Measurements from ENCODE around the gene ZNF554.
"Not testable (repeated sequence)": the region's sequence is repeated elsewhere in the genome, so short reads cannot be mapped to it uniquely, and the experiment has no call there.

DNA sequence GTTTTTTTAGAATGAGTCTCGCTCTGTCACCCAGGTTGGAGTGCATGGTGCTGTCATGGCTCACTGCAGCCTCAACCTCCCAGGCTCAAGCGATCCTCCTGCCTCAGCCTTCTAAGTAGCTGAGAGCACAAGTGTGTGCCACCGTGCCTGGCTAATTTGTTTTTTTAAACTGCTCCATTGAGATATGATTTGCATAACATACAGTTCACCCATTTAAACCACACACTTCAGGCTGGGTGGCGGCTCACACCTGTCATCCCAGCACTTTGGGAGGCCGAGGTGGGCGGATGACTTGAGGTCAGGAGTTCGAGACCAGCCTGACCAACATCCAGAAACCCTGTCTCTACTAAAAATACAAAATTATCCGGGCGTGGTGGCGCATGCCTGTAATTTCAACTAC lies 27.0 kb upstream of the ZNF554 start:
- TF ChIP-seq, protein P1, sequence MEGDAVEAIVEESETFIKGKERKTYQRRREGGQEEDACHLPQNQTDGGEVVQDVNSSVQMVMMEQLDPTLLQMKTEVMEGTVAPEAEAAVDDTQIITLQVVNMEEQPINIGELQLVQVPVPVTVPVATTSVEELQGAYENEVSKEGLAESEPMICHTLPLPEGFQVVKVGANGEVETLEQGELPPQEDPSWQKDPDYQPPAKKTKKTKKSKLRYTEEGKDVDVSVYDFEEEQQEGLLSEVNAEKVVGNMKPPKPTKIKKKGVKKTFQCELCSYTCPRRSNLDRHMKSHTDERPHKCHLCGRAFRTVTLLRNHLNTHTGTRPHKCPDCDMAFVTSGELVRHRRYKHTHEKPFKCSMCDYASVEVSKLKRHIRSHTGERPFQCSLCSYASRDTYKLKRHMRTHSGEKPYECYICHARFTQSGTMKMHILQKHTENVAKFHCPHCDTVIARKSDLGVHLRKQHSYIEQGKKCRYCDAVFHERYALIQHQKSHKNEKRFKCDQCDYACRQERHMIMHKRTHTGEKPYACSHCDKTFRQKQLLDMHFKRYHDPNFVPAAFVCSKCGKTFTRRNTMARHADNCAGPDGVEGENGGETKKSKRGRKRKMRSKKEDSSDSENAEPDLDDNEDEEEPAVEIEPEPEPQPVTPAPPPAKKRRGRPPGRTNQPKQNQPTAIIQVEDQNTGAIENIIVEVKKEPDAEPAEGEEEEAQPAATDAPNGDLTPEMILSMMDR (IDR thresholded peaks at IDR 0.05; ENCODE audit: low read depth, low read length, missing input control): not testable (repeated sequence)
- TF ChIP-seq RXRA (IDR thresholded peaks at IDR 0.05); GABPA (IDR thresholded peaks at IDR 0.05 in 1 of 2, conservative IDR thresholded peaks at IDR 0.05 in 1 of 2); MAX (IDR thresholded peaks at IDR 0.05): not testable (repeated sequence)
